ENCODE data around the gene GGT7. TPM values are rescaled to one million over a fixed set of nuclear protein-coding genes. Genes with fewer than 3 reads are reported as not detected.

Gene GGT7
- total and polyA plus RNA-seq, 2 of the 4 experiments (the other 2 are of a cell fraction), result 3.4 to 25.9 TPM

DNA sequence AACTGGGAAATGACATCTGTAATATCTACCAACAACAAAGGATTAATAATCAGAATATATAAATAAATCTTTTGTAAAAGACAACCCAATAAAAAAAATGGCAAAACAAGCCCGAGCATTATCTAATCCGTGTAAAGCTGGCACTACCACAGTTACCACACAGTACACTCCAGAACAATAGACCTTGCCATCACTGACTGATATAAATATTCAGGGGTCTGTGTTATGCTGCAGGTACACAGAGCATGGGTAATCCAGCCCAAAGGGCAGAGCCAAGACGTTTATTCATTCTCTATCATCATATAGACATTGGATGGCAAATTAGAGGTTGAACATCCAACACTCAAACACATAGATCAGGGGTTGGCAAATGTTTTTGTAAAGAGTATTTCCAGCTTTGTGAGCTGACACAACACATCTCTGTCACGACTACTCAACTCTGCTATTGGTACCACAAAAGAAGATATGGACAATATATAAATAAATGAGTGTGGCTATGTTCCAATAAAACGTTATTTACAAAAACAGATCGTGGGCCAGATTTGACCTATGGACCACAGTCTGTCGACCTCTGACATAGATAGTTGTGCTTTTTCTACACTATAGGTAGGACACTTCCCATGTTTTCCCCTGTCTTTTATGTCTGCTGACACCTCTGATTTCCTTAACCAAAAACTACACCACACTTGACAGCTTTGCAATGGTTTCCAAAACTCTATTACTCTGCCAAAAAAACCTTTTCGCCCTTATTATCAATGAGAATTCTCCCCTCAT lies 51.7 kb downstream of the GGT7 start:
- no peak overlapping the region for H2BK120ac ChIP-seq (ENCODE audit: low read depth, low read length)
- no peak overlapping the region for H3K4me3 ChIP-seq (ENCODE audit: insufficient read depth, low read depth, low read length)
- H3K14ac ChIP-seq (replicated peaks; ENCODE audit: low read depth, low read length), result peak overlapping the region; percentile 63; the same call in 1 of the 2 replicates
- H2BK5ac ChIP-seq (ENCODE audit: low read depth, low read length, poor library complexity, severe bottlenecking), result peak overlapping the region; percentile 6
- H3K23ac ChIP-seq (ENCODE audit: low read depth, low read length), result no peak overlapping the region
- intact Hi-C loops (cut with micrococcal nuclease) (no loop called here), dilution Hi-C loops (cut with HindIII; ENCODE audit: low sequenced_read_pairs, unreplicated experiment) (no loop called here), in situ Hi-C loops (cut with MboI; ENCODE audit: low sequenced_read_pairs) (no loop called here)
- no peak overlapping the region for H3K4me2 ChIP-seq (ENCODE audit: low read depth, low read length)
- ATAC-seq (ENCODE audit: low read depth), result no peak
- CTCF ChIA-PET, result no interaction called here
- no peak overlapping the region for H3K56ac ChIP-seq (ENCODE audit: extremely low read depth, insufficient read depth, low read length)
- no peaks in the 10 kb centered on the region for H3K27me3 ChIP-seq (ENCODE audit: control insufficient read depth, insufficient read depth, low read length)
- no peak overlapping the region for H4K91ac ChIP-seq (ENCODE audit: insufficient read depth, low read depth, low read length)
- no peak overlapping the region for H4K8ac ChIP-seq (ENCODE audit: low read depth in 2 of 2, low read length in 2 of 2)
- no peak overlapping the region for H3K27ac ChIP-seq (ENCODE audit: insufficient read depth, low read length)
- POLR2A ChIA-PET (ENCODE audit: unreplicated experiment), result interaction anchor here (0.6 to 0.7 kb wide), 2 partner anchors 30 to 372 kb away, joined by 3 to 8 read pairs; no protein-coding TSS in a partner anchor
- no peaks in the 10 kb centered on the region for H3K9me3 ChIP-seq (ENCODE audit: control insufficient read depth, insufficient read depth, low read length)
- H3K18ac ChIP-seq (ENCODE audit: low read depth, low read length), result no peak overlapping the region
- H3K36me3 ChIP-seq (ENCODE audit: control insufficient read depth, insufficient read depth, low read length), result no peaks in the 10 kb centered on the region
- H3K79me1 ChIP-seq (ENCODE audit: low read depth in 1 of 2, low read length in 2 of 2), result peaks cover 38 to 87% of the 10 kb centered on the region in 2 experiments
- H2BK15ac ChIP-seq (ENCODE audit: low read depth, low read length), result no peak overlapping the region
- peaks cover 35% of the 10 kb centered on the region for H3K9me1 ChIP-seq (ENCODE audit: insufficient read depth, low read length)
- DNase-seq, result no peak
- no peak overlapping the region for H2AFZ ChIP-seq (replicated peaks; ENCODE audit: low read length, poor library complexity)
- no peak overlapping the region for H2AK9ac ChIP-seq (replicated peaks; ENCODE audit: low read depth, low read length, poor library complexity)
- no TSS peak for BruUV-seq (replicated peaks)
- no peak overlapping the region for H2AK5ac ChIP-seq (ENCODE audit: low read depth, low read length)
- no peak overlapping the region for H3K4ac ChIP-seq (ENCODE audit: low read depth, low read length)
- WGBS, 2 experiments (ENCODE audit: extremely low coverage in 2 of 2, insufficient read length in 1 of 2), result 100% methylated on average over 1 of the region's 8 CpGs; no CpG with 5 or more reads in 1 of the 2 experiments
- peaks cover 1% of the 10 kb centered on the region for H3K4me1 ChIP-seq (ENCODE audit: control insufficient read depth, insufficient read depth, low read length)
- H3K9ac ChIP-seq (ENCODE audit: low read depth, low read length), result no peak overlapping the region
- H2BK20ac ChIP-seq (ENCODE audit: low read depth, low read length), result no peak overlapping the region
- H4K20me1 ChIP-seq (ENCODE audit: insufficient read depth, low read length), result peaks cover 79% of the 10 kb centered on the region
- no peak overlapping the region for H4K5ac ChIP-seq (ENCODE audit: low read depth, low read length)
- TF ChIP-seq MXI1 (IDR thresholded peaks at IDR 0.05; ENCODE audit: borderline replicate concordance, low read depth, low read length), result no peak
- TF ChIP-seq, protein P1, sequence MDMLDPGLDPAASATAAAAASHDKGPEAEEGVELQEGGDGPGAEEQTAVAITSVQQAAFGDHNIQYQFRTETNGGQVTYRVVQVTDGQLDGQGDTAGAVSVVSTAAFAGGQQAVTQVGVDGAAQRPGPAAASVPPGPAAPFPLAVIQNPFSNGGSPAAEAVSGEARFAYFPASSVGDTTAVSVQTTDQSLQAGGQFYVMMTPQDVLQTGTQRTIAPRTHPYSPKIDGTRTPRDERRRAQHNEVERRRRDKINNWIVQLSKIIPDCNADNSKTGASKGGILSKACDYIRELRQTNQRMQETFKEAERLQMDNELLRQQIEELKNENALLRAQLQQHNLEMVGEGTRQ (IDR thresholded peaks at IDR 0.05; ENCODE audit: low read depth, low read length), result no peak
- TF ChIP-seq RFX5 (IDR thresholded peaks at IDR 0.05; ENCODE audit: low read depth, low read length), result no peak
- no peak for TF ChIP-seq BHLHE40 (IDR thresholded peaks at IDR 0.05; ENCODE audit: low read depth, low read length)
- no peak for TF ChIP-seq NFE2L2 (IDR thresholded peaks at IDR 0.05; ENCODE audit: low read depth, low read length)
- TF ChIP-seq RAD21 (IDR thresholded peaks at IDR 0.05; ENCODE audit: low read length), result no peak
- TF ChIP-seq ELK1 (IDR thresholded peaks at IDR 0.05; ENCODE audit: borderline replicate concordance, low read depth, low read length), result no peak
- no peak for TF ChIP-seq CTCF (conservative IDR thresholded peaks at IDR 0.05; ENCODE audit: low read depth, low read length)
- no peak for TF ChIP-seq SMC3 (IDR thresholded peaks at IDR 0.05; ENCODE audit: low read depth, low read length)
- no peak for TF ChIP-seq MAZ (IDR thresholded peaks at IDR 0.05; ENCODE audit: borderline replicate concordance, low read depth, low read length)
- no peak for TF ChIP-seq CHD1 (IDR thresholded peaks at IDR 0.05; ENCODE audit: low read depth, low read length)
- TF ChIP-seq POLR2A (IDR thresholded peaks at IDR 0.05; ENCODE audit: low read depth, low read length), result no peak
- no peak for TF ChIP-seq MAFK (IDR thresholded peaks at IDR 0.05; ENCODE audit: low read depth, low read length)
- TF ChIP-seq FOS (IDR thresholded peaks at IDR 0.05; ENCODE audit: low read depth, low read length), result no peak
- no peak for TF ChIP-seq RCOR1 (IDR thresholded peaks at IDR 0.05; ENCODE audit: insufficient replicate concordance, low read length)
